GM04503 (cell line): ENCODE results near the gene C22orf42.
"Not testable (repeated sequence)": the region's sequence is repeated elsewhere in the genome, so short reads cannot be mapped to it uniquely, and the experiment has no call there.

Experiments used
- DNase-seq: peaks from one replicate; pipeline ENCODE4 v3.0.0-alpha.2; 2012; ENCODE audit warnings: low read depth

Gene C22orf42

DNA sequence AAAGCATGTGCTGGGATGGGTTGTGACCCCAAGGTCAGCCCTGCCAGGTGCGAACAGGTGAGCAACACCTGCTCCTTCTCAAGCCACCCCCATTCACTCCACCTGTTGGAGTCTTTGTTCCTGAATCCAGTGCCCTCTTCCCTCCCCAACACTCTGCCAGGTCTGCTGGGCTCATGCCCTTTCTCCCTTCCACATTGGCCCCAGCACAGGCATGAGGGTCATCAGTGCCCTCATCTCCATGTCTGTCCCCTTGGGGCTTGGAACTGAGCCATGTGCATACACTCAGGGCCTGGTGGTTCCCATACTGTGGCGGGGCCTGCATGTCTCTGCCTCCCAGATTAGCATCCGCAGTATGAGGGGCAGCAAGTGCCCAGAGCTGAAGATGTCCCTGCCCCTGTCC, 26.7 kb upstream of the C22orf42 start:
- DNase-seq: no peak

DNA sequence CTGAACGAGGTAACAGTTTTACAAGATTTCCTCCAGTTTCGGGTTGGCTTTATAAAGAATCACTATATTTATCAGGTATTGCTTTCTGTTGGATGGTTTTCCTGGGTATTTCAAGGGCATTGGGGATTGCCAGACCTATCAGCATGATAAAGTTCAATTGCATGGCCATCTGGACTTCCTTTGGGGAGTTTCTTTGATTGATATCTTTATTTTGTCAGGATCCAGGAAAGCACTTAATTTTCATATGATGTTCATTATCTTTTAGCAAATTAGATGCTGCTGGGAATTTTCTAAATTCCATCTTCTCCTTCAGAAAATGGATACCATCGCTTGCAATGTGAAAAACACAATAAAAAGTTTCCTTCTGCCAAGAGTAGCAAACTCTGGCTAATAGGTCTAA, 24.5 kb upstream of the C22orf42 start:
- no peak for DNase-seq

DNA sequence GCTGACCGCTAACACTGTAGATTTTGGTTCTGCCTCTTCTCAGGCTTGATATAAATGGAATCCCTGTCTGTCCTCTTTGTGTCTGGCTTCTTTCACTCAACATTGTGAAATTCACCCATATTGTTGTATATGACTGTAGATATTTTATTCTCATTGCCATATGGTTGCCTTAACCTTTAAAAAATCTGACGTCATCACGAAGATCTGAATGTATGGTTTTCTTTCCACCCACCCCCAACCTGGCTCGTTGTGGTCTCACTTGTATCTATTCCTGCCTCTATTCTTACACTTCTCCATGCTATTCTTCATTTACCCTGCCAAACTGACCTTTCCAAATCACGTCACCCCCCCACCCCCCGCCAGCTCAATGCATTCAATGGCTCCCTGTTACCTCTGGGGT, 21.9 kb upstream of the C22orf42 start:
- DNase-seq: no peak

DNA sequence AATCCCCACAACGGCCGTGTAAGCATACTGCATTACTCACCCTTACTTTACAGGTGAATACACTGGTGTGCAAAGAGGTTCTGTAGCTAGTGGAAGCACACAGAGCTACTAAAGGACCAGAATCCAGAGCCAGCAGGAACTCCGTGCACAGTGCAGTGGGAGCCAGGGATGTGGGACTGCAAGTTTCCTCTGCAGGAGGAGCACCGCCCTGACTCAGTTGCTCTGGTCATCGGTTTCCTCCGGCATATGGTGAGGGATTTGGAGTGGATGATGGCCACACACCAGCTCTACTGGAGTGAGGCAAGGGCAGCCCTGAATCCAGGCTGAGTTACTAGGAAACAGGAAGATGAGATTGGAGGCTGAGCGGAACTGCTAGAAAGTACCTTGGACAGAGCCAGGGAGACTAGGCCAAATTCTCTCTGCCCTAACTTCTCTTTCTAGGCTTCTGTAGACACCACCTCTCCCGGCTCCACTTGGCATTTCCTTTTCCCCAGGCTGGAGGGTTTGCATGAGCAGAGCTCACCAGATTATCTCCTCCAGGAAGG, 18.2 kb upstream of the C22orf42 start:
- no peak for DNase-seq

DNA sequence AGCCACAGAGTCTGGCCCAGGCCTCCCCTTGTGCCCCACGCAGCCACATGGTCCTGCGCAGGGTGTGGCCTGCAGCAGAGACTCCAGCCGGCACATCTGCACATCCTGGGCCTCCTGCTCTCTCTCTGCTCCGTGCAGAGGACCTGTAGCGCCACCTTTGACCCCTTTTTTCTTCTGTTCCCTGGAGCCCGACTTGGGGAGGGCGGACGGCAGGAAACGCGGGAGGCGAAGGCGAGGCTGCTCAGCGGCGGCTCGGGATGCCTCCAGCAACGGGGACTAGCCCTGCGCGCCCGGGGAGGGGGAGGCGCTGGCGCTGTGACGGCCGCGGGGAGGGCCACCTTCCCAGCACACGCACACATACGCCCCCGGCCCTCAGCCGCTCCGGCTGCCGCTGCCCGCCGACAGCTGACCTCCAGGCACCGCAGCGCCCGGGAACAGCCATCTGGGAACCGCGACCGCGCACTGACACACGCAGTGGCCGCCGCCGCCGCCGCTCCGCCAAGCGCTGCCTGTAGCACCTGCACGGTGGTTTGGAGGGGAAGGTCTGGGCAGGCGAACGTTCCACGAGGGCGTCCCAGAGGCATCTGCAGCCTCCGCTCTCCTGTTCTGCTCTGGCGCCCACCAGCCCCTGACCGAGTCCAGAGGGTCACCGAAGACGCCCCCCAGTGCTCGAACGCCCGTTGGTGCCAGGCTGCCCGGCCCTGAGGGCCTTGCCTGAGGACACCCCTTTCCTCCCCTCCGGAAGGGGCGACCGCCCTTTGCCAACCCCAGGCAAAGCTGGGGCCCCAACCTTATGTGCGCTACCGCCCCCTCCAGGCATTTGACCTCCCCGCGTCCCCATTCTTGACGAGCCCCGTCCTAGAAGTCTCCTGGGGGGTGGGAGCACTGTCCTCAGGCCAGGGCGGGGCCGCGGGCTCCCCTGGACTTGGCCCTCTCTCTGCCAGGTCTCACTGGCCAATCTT, 16.9 kb upstream of the C22orf42 start:
- DNase-seq: no peak

DNA sequence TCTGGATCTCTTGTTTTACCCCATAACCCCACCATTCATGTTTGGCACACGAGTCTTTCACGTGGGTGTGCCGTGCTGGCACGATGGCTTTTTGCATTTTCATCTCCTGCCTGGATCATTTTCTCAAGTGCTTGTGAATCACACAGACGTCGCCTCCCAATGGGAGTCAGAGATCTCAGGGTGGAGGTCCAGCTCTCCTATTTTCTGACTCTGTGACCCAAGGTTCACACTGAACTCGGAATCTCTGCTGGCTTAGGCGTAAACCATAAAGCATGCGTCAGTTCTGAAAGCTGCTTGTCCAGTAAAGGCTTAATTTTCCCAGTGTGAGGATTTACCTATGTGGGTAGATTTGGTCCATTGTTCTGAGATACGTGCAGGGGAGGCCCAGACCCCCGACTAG, 16.0 kb upstream of the C22orf42 start:
- no peak for DNase-seq

DNA sequence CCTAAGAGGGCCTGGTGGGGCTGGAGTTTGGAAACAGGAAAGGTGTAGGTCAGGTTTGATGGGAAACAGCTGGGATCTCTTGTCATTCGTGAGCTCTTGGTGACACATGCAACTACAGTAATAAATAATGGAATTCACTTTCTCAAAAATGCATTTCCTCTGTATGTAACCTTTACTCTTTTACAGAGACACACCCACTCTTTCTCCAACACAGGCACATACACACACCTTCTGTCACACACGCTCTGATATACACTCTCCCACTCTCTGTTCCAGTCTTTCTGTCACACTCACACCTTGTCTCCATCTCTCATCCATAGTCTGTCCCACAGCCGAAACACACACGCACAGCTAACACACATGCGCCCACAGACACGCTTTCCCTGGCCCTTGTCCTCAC, 6.6 kb upstream of the C22orf42 start:
- no peak for DNase-seq

DNA sequence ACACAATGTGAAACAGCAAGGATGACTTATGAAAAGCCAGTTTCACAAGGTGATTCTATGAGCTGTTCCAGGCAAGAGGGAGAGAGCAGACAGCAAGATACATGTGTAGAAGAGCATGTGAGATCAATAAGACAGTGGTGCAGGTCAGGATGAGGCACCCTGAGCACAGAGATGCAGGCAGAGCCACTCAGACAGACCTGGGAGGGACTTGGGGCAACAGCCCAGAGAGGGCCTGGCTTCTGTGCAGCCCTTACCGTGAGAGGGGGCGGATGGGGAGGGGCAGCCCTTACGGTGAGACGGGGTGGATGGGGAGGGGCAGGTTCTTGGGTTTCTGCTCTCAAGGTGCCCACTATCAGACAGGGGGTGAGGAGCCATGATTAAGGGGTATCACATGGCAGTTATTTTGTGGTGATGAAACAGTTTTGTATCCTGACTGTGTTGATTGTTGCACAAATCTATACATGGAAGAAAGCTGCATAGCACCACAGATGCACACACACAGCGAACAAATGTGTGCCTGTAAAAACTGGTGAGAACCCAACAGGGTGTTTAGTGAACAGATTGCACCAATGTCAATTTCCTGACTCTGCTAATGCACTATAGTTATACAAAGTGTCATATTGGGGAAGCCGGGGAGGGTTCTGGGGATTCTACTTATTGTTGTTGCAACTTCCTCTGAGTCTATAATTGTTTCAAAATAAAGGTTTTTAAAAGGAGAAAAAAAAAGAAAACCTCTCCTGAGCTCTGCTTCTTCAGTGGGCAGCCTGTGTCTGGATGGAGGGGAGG, 5.2 kb upstream of the C22orf42 start:
- DNase-seq: no peak

DNA sequence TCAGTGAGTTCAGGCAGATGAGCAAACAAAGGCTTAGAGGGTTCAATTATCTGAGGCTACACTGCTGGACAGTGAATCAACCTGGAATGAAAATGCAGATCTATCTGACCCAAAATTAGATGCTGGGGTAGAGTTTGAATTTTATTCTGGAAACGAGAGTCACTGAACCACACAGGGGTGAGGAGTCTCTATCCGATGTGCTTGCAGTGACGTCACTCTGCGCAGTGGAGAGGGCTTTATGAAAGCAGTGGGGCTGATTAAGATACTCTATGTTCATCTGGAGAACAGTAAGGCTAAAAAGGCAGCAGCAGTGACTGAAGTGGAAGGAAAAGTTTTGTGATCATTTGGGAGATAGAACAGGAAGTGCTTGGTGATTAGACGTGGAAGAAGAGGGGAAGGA, 1.3 kb upstream of the C22orf42 start:
- DNase-seq: not testable (repeated sequence)

DNA sequence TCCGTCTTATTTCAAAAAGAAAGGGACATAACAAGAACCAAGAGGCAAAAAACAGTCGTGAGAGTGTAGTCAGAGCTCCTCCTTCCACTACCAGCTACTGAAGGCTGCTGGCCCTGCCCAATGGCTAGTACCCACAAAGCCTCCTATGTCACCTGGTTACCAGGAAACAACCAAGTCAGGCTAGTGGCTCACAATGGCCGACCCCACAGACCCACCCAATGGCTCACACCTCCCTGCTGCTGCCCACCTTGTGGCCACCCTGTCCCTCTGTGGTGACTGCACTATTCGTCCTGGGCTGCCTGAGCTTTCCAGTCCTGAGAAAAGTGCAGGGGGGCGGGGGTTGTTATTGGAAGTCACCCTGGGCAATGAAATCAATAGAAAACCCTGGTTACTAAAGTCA, 1.5 kb downstream of the C22orf42 start:
- DNase-seq: not testable (repeated sequence)

DNA sequence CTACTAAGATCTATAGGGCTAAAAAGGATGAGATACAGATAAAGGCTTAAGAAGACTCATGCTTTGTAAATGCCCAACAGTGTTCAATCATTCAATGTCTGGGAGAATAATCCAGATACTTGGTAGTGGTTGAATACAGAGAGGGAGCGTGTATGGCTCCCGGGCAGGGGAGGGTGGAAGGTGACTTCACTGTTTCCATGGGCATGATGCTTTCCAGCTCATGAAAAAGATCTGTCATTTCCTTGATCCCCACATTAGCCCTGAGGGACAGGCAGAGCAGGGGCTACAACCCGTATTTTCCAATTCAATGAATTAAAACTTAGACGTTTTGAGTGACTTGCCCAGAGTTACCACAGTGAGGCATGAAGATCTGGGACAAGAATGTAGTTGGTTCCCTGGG, 4.4 kb downstream of the C22orf42 start:
- not testable (repeated sequence) for DNase-seq

DNA sequence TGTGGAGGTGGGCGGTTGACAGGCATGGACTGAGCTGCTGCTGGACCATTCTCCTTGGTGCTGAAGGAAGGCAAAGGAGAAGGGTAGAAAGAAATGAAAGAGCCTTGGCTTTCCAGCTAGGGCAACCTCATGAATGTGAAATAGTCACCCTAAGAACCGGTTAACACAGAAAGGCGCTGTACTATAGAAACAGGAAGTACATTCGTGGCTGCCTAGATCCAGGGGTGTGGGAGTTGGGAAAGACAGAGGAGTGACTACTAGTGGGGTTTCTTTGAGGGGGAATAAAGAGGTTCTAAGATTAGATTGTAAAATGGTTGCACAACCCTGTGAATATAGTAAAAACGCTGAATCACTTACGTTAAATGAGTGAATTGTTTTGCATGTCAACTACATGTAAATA, 7.5 kb downstream of the C22orf42 start:
- not testable (repeated sequence) for DNase-seq

DNA sequence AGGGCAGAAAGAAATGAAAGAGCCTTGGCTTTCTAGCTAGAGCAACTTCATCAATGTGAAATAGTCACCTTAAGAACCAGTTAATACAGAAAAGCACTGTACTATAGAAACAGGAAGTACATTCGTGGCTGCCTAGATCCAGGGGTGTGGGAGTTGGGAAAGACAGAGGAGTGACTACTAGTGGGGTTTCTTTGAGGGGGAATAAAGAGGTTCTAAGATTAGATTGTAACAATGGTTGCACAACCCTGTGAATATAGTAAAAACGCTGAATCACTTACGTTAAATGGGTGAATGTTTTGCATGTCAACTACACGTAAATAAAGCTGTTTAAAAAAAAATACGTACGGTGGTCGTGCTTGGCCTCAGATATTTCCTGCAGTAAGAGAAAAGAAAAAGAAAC, 8.5 kb downstream of the C22orf42 start:
- DNase-seq: not testable (repeated sequence)

DNA sequence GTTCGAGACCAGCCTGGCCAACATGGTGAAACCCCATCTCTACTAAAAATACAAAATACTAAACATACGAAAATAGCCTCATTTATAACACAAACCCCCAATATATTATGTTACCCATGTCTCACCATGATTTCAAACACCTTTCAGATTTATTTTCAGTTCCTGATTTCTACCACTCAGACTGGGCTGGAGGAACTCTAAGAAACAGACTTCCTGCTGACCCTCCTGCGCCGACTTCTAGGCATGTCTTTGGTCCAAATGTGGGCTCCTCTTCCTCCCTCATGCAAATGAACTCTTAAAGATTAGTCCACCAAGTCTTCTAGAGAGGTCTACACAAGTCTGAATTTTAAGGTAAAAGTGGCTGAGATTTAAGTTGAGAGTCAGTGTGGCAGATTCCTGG, 10.7 kb downstream of the C22orf42 start:
- not testable (repeated sequence) for DNase-seq

DNA sequence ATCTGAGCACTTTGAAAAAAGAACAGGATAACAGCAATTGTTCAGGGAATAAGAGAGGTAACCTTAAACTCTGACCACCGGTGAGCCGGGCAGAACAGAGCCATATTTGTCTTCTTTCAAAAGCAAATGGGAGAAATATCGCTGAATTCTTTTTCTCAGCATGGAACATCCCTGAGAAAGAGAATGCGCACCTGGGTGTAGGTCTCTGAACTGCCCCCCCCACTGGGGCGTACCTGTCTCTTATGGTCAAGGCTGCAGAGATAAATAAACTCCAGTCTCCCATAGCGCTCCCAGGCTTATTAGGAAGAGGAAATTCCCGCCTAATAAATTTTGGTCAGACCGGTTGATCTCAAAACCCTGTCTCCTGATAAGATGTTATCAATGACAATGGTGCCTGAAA, 12.0 kb downstream of the C22orf42 start:
- DNase-seq: not testable (repeated sequence)

DNA sequence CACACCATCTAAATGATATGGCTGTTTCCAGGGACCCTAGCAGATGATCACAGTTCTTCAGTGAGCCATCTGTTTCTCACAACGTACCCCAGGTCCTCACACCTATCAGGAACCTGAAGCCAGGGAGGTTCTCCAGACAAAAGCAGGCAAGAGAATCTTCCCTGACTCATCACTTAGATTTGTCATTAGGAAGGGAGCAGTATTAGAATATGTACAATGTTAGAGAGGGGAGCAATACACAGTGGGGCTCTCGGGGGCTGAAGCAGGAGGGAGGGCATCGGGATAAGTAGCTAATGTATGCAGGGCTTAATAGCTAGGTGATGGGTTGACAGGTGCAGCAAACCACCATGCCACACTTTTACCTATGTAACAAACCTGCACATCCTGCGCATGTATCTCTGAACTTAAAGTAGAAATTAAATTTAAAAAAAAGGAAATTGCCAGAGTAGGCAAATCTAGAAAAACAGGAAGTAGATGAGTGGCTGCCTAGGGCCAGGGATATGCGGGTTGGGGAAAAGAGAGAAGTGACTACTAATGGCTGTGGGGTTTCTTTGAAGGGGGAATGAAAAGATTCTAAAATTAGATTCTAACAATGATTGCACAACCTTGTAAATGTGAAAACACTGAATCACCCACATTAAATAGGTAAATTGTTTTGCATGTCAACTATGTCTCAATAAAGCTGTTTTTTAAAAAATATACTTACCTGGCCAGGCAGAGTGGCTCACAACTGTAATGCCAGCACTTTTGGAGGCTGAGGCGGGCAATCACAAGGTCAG, 14.4 kb downstream of the C22orf42 start:
- DNase-seq: no peak

DNA sequence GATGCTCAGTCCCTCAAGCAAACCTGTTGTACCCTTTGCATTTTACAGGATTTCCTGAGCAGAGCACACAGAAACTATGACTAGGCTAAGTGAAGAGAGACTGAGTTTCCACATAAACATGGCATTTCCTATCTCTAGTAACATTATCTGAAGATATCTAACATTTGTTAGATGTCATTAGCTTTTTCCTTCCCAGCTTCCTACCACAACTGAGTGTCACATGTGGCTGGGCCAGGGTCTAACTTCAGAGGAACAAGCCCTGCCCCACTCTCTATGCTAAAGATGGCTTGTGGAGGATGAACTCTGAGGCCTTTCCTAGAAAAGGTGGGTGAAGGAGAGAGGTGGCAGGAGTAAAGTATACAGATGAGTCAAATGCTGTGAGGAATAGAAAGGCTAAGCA, 16.5 kb downstream of the C22orf42 start:
- no peak for DNase-seq

DNA sequence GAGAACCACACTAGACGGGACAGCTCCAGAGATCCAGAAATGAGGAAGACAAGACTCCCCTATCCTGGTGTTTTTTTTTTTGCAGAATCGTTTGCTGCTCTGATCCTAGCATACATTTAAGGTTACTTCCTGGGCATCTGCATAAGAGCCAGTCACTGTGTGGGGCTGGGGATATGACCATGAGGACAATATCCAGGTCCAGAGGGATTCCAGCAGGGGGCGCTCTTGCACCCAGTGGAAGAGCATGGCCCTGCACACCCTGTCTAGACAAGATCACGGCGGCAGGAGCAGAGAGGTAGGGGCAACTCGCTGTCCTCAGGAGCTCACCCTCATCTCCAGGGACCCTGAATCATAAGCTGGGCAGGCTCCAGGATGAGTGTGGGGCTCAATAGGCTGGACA, 18.4 kb downstream of the C22orf42 start:
- DNase-seq: not testable (repeated sequence)

DNA sequence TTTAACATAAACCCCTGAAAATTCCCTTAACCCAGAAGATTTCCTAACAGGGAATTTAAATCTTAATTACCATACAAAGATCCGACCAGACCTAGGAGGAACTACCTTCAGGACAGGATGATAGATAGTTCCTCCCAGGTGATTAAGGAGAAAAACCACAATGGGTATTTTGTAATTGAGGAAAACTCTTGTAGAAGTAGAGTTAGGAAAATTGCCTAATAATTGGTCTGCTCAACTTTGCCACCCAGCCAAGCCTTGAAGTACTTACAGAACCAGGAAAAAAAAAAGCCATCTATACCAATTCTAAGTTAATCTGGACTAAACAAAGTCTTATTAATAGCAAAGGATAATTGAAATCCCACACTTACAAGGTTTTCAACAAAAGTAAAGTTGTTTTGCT, 20.5 kb downstream of the C22orf42 start:
- not testable (repeated sequence) for DNase-seq

DNA sequence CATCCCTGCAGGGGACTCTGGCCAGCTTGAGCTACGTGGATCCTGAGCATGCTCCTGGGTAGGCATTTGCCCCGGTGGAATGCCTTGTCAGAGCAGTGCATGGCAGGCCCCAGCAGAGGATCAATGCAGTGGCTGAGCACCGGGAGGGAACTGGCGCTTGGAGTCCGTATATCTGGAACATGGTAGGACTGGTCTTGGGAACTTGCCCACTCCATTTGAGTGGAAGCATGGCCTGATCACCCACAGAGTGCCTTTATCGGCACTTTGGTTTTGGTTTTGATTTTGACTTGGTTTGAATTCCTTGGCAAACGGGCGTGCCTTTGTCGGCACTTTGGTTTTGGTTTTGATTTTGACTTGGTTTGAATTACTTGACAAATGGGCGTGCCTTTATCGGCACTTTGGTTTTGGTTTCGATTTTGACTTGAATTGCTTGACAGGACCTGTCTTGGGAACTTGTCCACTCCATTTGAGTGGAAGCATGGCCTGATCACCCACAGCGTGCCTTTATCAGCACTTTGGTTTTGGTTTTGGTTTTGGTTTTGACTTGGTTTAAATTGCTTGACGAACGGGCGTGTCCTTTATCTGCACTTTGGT, 21.3 kb downstream of the C22orf42 start:
- not testable (repeated sequence) for DNase-seq

DNA sequence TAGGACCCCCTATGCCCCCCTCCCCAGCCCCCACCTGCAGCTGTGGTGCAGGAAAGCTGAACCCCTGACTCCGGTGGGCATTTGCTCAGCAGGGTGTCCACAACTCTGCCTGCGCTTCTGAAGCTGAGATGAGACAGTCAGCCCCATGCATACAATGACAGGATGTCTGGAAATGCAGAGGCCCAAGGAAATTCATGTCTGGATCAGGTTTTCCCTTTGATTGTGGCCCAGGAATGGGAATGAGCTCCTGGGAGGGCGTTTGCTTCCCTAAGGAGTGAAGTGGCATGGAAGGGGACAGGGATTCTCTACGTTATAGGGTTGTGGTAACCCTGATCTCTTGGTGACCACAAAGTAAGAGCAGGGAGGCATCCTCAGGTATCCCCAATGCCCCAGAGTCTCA, 22.2 kb downstream of the C22orf42 start:
- not testable (repeated sequence) for DNase-seq

DNA sequence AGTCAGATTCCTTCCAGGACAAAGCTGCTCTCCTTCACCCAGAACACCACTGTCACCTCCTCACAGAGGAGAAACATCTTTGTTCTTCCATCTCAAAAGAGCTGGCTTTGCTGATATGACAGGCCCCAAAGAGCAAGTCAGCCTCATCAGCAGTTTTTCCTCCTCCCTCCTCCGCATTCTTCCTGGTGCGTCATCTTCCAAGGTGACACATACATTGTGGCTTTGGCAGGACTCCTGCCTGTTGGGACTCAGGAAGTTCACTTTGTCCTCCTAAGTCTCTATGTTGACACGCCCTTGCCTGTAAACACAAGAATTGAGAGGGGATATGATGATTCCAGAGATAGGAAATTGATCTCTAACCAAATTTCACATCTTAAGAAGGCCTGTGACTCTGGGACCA, 23.1 kb downstream of the C22orf42 start:
- peak; percentile 17 for DNase-seq
